Common myeloid progenitor, CD34-positive (primary cell): ENCODE data around the gene NECTIN1.
"Not testable (repeated sequence)": the region's sequence is repeated elsewhere in the genome, so short reads cannot be mapped to it uniquely, and the experiment has no call there.

Source experiments
- CTCF ChIA-PET: fragments of 350-600 bp; sonication (Branson Sonifier 250); formaldehyde crosslinking; loops from one replicate; lab custom pipeline; 2021; ENCODE audit warnings: antibody characterized with exemption; lab: Charles Lee
- POLR2A ChIA-PET: fragments of 350-600 bp; sonication (Branson Sonifier 250); formaldehyde crosslinking; loops from one replicate; lab custom pipeline; 2021; ENCODE audit warnings: antibody characterized with exemption; lab: Charles Lee
- DNase-seq, 3 donors: peaks; one replicate each; pipeline versions ENCODE4 v3.0.0 to v3.0.0-alpha.2; 2013
- H3K27ac ChIP-seq, 2 experiments: 1 replicate in 1 of 2; 2 replicates in 1 of 2; pipeline ENCODE4 v1.7.0; 2013; ENCODE audit warnings: inconsistent platforms in 2 of 2, low read length in 2 of 2, mild to moderate bottlenecking in 2 of 2, low read depth in 1 of 2, moderate library complexity in 1 of 2; ENCODE audit not compliant: severe bottlenecking in 2 of 2, insufficient read depth in 1 of 2, poor library complexity in 1 of 2
- H3K27me3 ChIP-seq, 5 experiments: replicated peaks in 2 of 5; 1 replicate in 3 of 5; 2 replicates in 2 of 5; pipeline versions ENCODE4 v1.6.1 to v1.7.0; 2013; ENCODE audit warnings: low read length in 4 of 5, mild to moderate bottlenecking in 2 of 5, moderate library complexity in 2 of 5, inconsistent platforms in 1 of 5; ENCODE audit not compliant: insufficient read depth in 5 of 5, control insufficient read depth in 4 of 5
- H3K36me3 ChIP-seq, 4 experiments: 1 replicate in 2 of 4; 2 replicates in 2 of 4; pipeline versions ENCODE4 v1.6.1 to v1.7.0; 2013; ENCODE audit warnings: low read length in 3 of 4, control low read depth in 1 of 4, mild to moderate bottlenecking in 1 of 4; ENCODE audit not compliant: control insufficient read depth in 4 of 4, insufficient read depth in 4 of 4
- H3K4me1 ChIP-seq, 4 experiments: 1 replicate in 3 of 4; 2 replicates in 1 of 4; pipeline versions ENCODE4 v1.6.1 to v1.7.1; 2013; ENCODE audit warnings: low read length in 3 of 4, mild to moderate bottlenecking in 3 of 4, control low read depth in 1 of 4, inconsistent platforms in 1 of 4, moderate library complexity in 1 of 4; ENCODE audit not compliant: control insufficient read depth in 4 of 4, insufficient read depth in 4 of 4; ENCODE audit errors: control extremely low read depth in 1 of 4
- H3K4me3 ChIP-seq, 7 experiments: 1 replicate in 4 of 7; 2 replicates in 3 of 7; pipeline versions ENCODE4 v1.5.1 to v1.7.0; 2013; ENCODE audit warnings: mild to moderate bottlenecking in 7 of 7, low read length in 6 of 7, moderate library complexity in 6 of 7, inconsistent platforms in 2 of 7, low read depth in 2 of 7, control low read depth in 1 of 7; ENCODE audit not compliant: insufficient read depth in 4 of 7, control insufficient read depth in 1 of 7; ENCODE audit errors: extremely low read depth in 1 of 7
- H3K9me3 ChIP-seq, 5 experiments: 1 replicate in 4 of 5; 2 replicates in 1 of 5; pipeline versions ENCODE4 v1.6.1 to v1.7.1; 2013; ENCODE audit warnings: low read length in 4 of 5, mild to moderate bottlenecking in 2 of 5, inconsistent platforms in 1 of 5, low read depth in 1 of 5, moderate library complexity in 1 of 5; ENCODE audit not compliant: control insufficient read depth in 4 of 5, insufficient read depth in 2 of 5; ENCODE audit errors: control extremely low read depth in 1 of 5
- WGBS: methylation state at CpG from one replicate; pipeline ENCODE4 v1.1.5; 2013; ENCODE audit not compliant: insufficient coverage; 5-methylcytosine and 5-hydroxymethylcytosine counted together

The NECTIN1 gene

DNA sequence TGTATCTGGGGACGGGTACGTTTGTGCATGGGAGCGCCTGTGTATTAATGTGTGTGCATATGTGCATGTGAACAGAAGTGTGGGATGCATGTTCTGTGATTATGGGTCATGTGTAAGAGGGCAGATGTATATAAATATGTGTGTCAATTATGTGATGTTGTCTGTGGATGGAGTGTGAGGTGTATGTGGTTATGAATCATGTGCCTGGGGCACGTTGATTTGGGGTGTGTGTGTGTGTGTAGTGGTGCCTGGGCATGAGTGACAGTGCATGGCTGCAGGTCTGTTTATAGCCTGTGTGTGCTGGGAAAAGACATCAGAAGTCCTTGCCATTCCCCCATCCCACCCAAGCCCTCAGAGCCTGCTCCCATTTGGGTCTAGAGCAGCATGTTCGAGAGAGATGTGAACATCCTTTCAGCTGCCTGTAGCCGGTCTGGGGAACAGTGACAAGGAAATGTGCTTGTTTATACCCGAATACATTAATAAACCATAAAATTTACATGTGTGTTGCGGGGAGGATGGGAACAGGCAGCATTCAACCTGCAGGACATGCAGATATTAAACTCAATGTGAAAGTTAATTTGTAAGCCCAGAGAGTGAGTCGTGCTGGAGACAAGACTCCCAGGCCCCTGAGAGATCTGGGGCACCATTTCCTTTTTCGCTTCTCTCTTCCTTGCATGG is 129.0 kb downstream of the NECTIN1 start:
- 77% methylated on average over 8 of the region's 10 CpGs for WGBS
- Histone ChIP-seq H3K4me3 (no peak overlapping the region), H3K9me3 (no peaks in the 10 kb centered on the region), H3K36me3 (no peaks in the 10 kb centered on the region), H3K27me3 (peaks cover 0 to 3% (median 0%) of the 10 kb centered on the region in 5 experiments), H3K4me1 (peaks cover 0 to 5% (median 0%) of the 10 kb centered on the region in 4 experiments), H3K27ac (no peak overlapping the region)
- no peak for DNase-seq
- CTCF ChIA-PET: no interaction called here
- POLR2A ChIA-PET: no interaction called here

DNA sequence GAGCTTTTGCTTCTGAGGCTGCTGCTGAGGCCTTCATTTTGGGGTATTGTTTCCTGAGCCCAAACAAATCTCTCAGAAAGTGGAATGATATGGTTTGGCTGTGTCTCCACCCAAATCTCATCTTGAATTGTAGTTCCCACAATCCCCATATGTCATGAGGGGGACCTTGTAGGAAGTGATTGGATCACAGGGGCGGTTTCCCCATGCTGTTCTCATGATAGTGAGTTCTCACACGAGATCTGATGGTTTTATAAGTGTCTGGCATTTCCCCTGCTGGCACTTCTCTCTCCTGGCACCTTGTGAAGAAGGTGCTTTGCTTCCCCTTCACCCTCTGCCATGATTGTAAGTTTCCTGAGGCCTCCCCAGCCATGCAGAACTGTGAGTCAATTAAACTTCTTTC is 133.1 kb downstream of the NECTIN1 start:
- H3K27ac ChIP-seq, H3K36me3 ChIP-seq, H3K4me3 ChIP-seq, H3K9me3 ChIP-seq, POLR2A ChIA-PET, H3K27me3 ChIP-seq: not testable (repeated sequence)
- CTCF ChIA-PET: interaction anchor here (0.6 to 1.1 kb wide), 2 partner anchors 21 to 116 kb away, joined by 4 read pairs; no protein-coding TSS in a partner anchor
- DNase-seq: peak in 1 of 3 donors; percentile 32
- peaks cover 0 to 12% (median 0%) of the 10 kb centered on the region in 4 experiments for H3K4me1 ChIP-seq
- WGBS: 60% methylated on average over 2 of the region's 2 CpGs

DNA sequence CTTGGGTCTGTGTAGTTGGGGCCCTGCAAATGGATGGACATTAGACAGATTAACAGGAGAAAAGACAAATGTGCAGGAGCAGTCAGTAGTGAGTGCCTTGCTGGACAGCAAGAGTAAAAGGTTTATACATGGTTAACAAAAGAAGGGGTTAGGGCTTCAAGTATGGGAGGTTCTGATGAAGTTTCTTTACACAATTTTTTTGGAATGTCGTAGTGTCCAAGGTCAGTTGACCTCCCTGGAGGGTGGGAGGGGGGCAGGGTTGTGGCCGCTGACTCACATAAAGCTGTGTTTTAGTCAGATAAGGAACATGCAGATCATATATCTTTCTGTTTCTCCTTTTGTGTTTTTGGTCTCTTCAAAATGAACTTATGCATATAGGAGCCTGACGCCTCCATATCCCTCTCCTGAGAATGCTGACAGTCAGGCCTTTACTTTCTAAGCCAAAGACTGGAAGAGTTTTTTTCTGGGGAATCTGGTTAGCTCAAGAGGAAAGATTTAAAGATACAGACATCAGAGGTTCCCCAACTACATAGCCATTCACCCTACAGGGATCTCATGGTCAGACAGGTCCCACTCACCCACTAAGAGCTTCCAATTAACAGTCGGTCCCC is 134.3 kb downstream of the NECTIN1 start:
- DNase-seq: peak; percentile 43 to 78 (median 76)
- CTCF ChIA-PET: interaction anchor here (1.1 to 1.7 kb wide), 5 partner anchors 9 to 114 kb away, joined by 3 to 5 read pairs (median 3); no protein-coding TSS in a partner anchor

DNA sequence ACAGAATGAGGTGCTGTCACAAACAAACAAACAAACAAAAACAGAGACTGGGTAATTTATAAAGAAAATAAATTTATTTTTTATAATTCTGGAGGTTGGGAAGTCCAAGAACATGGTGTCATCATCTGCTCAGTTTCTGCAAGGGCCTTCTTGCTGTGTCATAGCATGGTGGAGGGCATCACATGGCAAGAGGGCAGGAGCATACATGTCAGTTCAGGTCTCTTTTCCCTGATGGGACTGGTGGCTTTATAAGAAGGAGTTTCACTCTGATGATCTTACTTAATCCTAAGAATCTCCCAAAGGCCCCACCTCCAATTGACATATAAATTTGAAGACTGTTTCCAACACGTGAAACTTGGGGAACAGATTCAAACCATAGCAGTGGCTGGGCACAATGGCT is 135.7 kb downstream of the NECTIN1 start:
- H3K27ac ChIP-seq: no peak overlapping the region
- H3K27me3 ChIP-seq: no peaks in the 10 kb centered on the region
- CTCF ChIA-PET: no interaction called here
- H3K9me3 ChIP-seq: peaks cover 0 to 6% (median 0%) of the 10 kb centered on the region in 5 experiments
- POLR2A ChIA-PET: no interaction called here
- H3K4me1 ChIP-seq: peaks cover 0 to 12% (median 0%) of the 10 kb centered on the region in 4 experiments
- no peaks in the 10 kb centered on the region for H3K36me3 ChIP-seq
- DNase-seq: no peak
- no peak overlapping the region for H3K4me3 ChIP-seq
- WGBS: 100% methylated on average over 1 of the region's 1 CpG

More for the DNA sequence above, 134.3 kb downstream of the NECTIN1 start:
- Histone ChIP-seq H3K27me3 (no peaks in the 10 kb centered on the region), H3K27ac (peak overlapping the region in 1 of 2 experiments; percentile 66), H3K4me1 (peaks cover 0 to 12% (median 0%) of the 10 kb centered on the region in 4 experiments), H3K4me3 (peak overlapping the region in 1 of 7 experiments; percentile 8), H3K36me3 (no peaks in the 10 kb centered on the region), H3K9me3 (peaks cover 0 to 6% (median 0%) of the 10 kb centered on the region in 5 experiments)
- POLR2A ChIA-PET: no interaction called here
- 21% methylated on average over 1 of the region's 4 CpGs for WGBS

DNA sequence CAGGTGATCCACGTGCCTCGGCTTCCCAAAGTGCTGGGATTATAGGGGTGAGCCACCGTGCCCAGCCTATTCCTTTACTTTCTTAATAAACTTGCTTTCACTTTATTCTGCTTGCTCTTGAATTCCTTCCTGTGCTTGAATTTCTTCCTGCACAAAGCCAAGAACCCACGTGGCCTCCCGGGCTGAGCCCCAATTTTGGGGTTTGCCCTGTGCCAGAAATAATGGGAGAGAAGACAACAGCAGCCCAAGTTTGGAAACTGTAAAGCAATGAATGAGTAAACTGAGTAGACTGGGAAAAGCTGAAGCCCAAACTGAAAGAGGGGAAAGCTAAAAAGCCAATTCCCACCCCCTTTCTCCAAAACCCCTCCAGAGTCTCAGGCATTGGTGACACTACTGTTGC is 136.4 kb downstream of the NECTIN1 start:
- peaks cover 0 to 12% (median 0%) of the 10 kb centered on the region in 4 experiments for H3K4me1 ChIP-seq
- no peak for DNase-seq
- no peaks in the 10 kb centered on the region for H3K36me3 ChIP-seq
- no peak overlapping the region for H3K4me3 ChIP-seq
- CTCF ChIA-PET: no interaction called here
- POLR2A ChIA-PET: no interaction called here
- H3K27me3 ChIP-seq: no peaks in the 10 kb centered on the region
- WGBS: 78% methylated on average over 3 of the region's 5 CpGs
- H3K27ac ChIP-seq: no peak overlapping the region
- H3K9me3 ChIP-seq: peaks cover 0 to 6% (median 0%) of the 10 kb centered on the region in 5 experiments

DNA sequence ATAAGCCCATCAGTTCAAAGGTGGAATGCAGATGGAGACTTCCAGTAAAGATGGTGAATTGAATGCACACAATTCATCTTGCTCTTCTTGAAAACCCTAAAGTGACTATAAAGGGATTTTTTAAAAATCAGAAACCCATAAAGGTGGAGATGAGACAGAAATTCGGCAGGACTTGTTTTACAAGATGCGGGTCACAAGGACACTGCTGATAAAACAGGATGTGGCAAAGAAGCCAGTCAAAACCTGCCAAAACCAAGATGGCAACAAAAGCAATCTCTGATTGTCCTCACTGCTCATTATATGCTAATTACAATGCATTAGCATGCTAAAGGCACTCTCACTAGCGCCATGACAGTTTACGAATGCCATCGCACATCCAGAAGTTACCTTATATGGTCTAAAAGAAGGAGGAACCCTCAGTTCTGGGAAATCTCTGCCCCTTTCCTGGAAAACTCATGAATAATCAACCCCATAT is 137.1 kb downstream of the NECTIN1 start:
- POLR2A ChIA-PET: no interaction called here
- H3K4me3 ChIP-seq: no peak overlapping the region
- DNase-seq: no peak
- no peak overlapping the region for H3K27ac ChIP-seq
- H3K4me1 ChIP-seq: peaks cover 0 to 12% (median 0%) of the 10 kb centered on the region in 4 experiments
- CTCF ChIA-PET: no interaction called here
- 75% methylated on average over 5 of the region's 5 CpGs for WGBS
- H3K9me3 ChIP-seq: peaks cover 0 to 6% (median 0%) of the 10 kb centered on the region in 5 experiments
- peaks cover 0 to under 1% (median 0%) of the 10 kb centered on the region in 5 experiments for H3K27me3 ChIP-seq
- no peaks in the 10 kb centered on the region for H3K36me3 ChIP-seq
